GM18511 (cell line): ENCODE results near the gene SLC4A5.

Experiments used
- ATAC-seq: cut with Tn5 transposase; IDR thresholded peaks from one replicate; pipeline ENCODE4 v1.9.1; 2021; ENCODE audit warnings: mild to moderate bottlenecking, moderate library complexity; ENCODE audit not compliant: unreplicated experiment

Gene SLC4A5

GRCh38 chr2:74275228-74275627, 68.0 kb downstream of the SLC4A5 start:
- ATAC-seq, result no peak

GRCh38 chr2:74269667-74270066, 73.5 kb downstream of the SLC4A5 start:
- no peak for ATAC-seq

- ATAC-seq, result no peak
Observed at GRCh38 chr2:74267068-74267467, 76.1 kb downstream of the SLC4A5 start.

GRCh38 chr2:74264281-74264680, 78.9 kb downstream of the SLC4A5 start:
- no peak for ATAC-seq

- ATAC-seq, result no peak
Observed at GRCh38 chr2:74262681-74263080, 80.5 kb downstream of the SLC4A5 start.

GRCh38 chr2:74261204-74261864, 81.9 kb downstream of the SLC4A5 start:
- no peak for ATAC-seq

- no peak for ATAC-seq
Observed at GRCh38 chr2:74260495-74260894, 82.7 kb downstream of the SLC4A5 start.

GRCh38 chr2:74259733-74260132, 83.5 kb downstream of the SLC4A5 start:
- no peak for ATAC-seq

- no peak for ATAC-seq
Observed at GRCh38 chr2:74259191-74259590, 84.0 kb downstream of the SLC4A5 start.

- no peak for ATAC-seq
Observed at GRCh38 chr2:74255660-74256213, 87.5 kb downstream of the SLC4A5 start.

GRCh38 chr2:74253971-74254310, 89.3 kb downstream of the SLC4A5 start:
- no peak for ATAC-seq

GRCh38 chr2:74253306-74253970, 89.8 kb downstream of the SLC4A5 start:
- no peak for ATAC-seq

GRCh38 chr2:74252862-74253261, 90.4 kb downstream of the SLC4A5 start:
- no peak for ATAC-seq

- ATAC-seq, result no peak
Observed at GRCh38 chr2:74252036-74252435, 91.2 kb downstream of the SLC4A5 start.

- peak; percentile 60 for ATAC-seq
Observed at GRCh38 chr2:74250189-74250631, 93.0 kb downstream of the SLC4A5 start.

- ATAC-seq, result no peak
Observed at GRCh38 chr2:74249406-74250122, 93.7 kb downstream of the SLC4A5 start.

GRCh38 chr2:74246496-74247195, 96.6 kb downstream of the SLC4A5 start:
- no peak for ATAC-seq

GRCh38 chr2:74244286-74244685, 98.9 kb downstream of the SLC4A5 start:
- ATAC-seq, result no peak

- no peak for ATAC-seq
Observed at GRCh38 chr2:74242354-74243071, 100.7 kb downstream of the SLC4A5 start.

- no peak for ATAC-seq
Observed at GRCh38 chr2:74239346-74239745, 103.9 kb downstream of the SLC4A5 start.

GRCh38 chr2:74238879-74239278, 104.3 kb downstream of the SLC4A5 start:
- no peak for ATAC-seq
